BLaER1 treated with 17β-estradiol and CSF1 and Interleukin-3, amounts not matched to agents 10 nM and 100 nM (cell line): Measurements from ENCODE around the gene HOTAIR.

Source experiments
- H3K27ac ChIP-seq, 11 experiments: shearing (Covaris generic); formaldehyde crosslinking; 2 replicates each; pipeline ENCODE4 v1.8.1; 2022
- H3K27me3 ChIP-seq, 11 experiments: shearing (Covaris generic); formaldehyde crosslinking; 2 replicates each; pipeline ENCODE4 v1.8.1; 2022
- H3K36me3 ChIP-seq, 11 experiments: shearing (Covaris generic); formaldehyde crosslinking; 2 replicates each; pipeline ENCODE4 v1.8.1; 2022
- H3K4me1 ChIP-seq, 10 experiments: shearing (Covaris generic); formaldehyde crosslinking; 2 replicates each; pipeline ENCODE4 v1.8.1; 2022
- H3K4me2 ChIP-seq, 11 experiments: shearing (Covaris generic); formaldehyde crosslinking; 2 replicates each; pipeline ENCODE4 v1.8.1; 2022
- H3K4me3 ChIP-seq, 10 experiments: shearing (Covaris generic); formaldehyde crosslinking; 2 replicates each; pipeline ENCODE4 v1.8.1; 2022
- H3K9ac ChIP-seq, 11 experiments: shearing (Covaris generic); formaldehyde crosslinking; 2 replicates each; pipeline ENCODE4 v1.8.1; 2022
- H3K9me3 ChIP-seq, 11 experiments: shearing (Covaris generic); formaldehyde crosslinking; replicated peaks in 1 of 11; 2 replicates each; pipeline ENCODE4 v1.8.1; 2022
- H4K20me1 ChIP-seq, 11 experiments: shearing (Covaris generic); formaldehyde crosslinking; 2 replicates each; pipeline ENCODE4 v1.8.1; 2022
- Cebpa-rat ChIP-seq, 11 experiments: shearing (Covaris generic); IDR thresholded peaks; 2 replicates each; pipeline ENCODE4 v1.8.1; 2022

Gene HOTAIR

GRCh38 chr12:53971129-53971528 is 3.6 kb downstream of the HOTAIR start:
- Histone ChIP-seq H3K9ac (no peak overlapping the region), H3K4me1 (peaks cover 0 to 12% (median 5%) of the 10 kb centered on the region in 10 experiments; a peak in 9 of 20 replicates), H3K4me3 (no peak overlapping the region), H3K27me3 (peaks cover 100% of the 10 kb centered on the region in 11 experiments), H3K36me3 (no peaks in the 10 kb centered on the region), H3K27ac (no peak overlapping the region), H3K9me3 (peaks cover 5 to 44% (median 16%) of the 10 kb centered on the region in 11 experiments), H4K20me1 (peaks cover 0 to 95% (median 80%) of the 10 kb centered on the region in 11 experiments; a peak in 17 of 22 replicates), H3K4me2 (no peak overlapping the region)
- TF ChIP-seq Cebpa-rat (IDR thresholded peaks at IDR 0.05), result no peak

GRCh38 chr12:53970451-53970850 is 4.3 kb downstream of the HOTAIR start:
- Histone ChIP-seq H3K9ac (no peak overlapping the region), H3K4me3 (no peak overlapping the region), H3K36me3 (no peaks in the 10 kb centered on the region), H4K20me1 (peaks cover 0 to 95% (median 80%) of the 10 kb centered on the region in 11 experiments; a peak in 17 of 22 replicates), H3K27me3 (peaks cover 100% of the 10 kb centered on the region in 11 experiments), H3K27ac (no peak overlapping the region), H3K9me3 (peaks cover 0 to 44% (median 11%) of the 10 kb centered on the region in 11 experiments; a peak in 17 of 22 replicates), H3K4me1 (peaks cover 0 to 10% (median 5%) of the 10 kb centered on the region in 10 experiments; a peak in 9 of 20 replicates), H3K4me2 (no peak overlapping the region)
- no peak for TF ChIP-seq Cebpa-rat (IDR thresholded peaks at IDR 0.05)

- peaks cover 100% of the 10 kb centered on the region in 11 experiments for H3K27me3 ChIP-seq
- H3K27ac ChIP-seq, result no peak overlapping the region
- TF ChIP-seq Cebpa-rat (IDR thresholded peaks at IDR 0.05), result no peak
These were observed 5.0 kb downstream of the HOTAIR start for GRCh38 chr12:53969588-53970259.

GRCh38 chr12:53968214-53969127 is 6.3 kb downstream of the HOTAIR start:
- H3K9me3 ChIP-seq, result peaks cover 3 to 54% (median 16%) of the 10 kb centered on the region in 11 experiments; a peak in 20 of 22 replicates
- H4K20me1 ChIP-seq, result peaks cover 0 to 98% (median 86%) of the 10 kb centered on the region in 11 experiments; a peak in 17 of 22 replicates
- peaks cover 100% of the 10 kb centered on the region in 11 experiments for H3K27me3 ChIP-seq
- H3K27ac ChIP-seq, result no peak overlapping the region
- H3K4me1 ChIP-seq, result peaks cover 0 to 8% (median 0%) of the 10 kb centered on the region in 10 experiments; a peak in 1 of 20 replicates
- H3K9ac ChIP-seq, result no peak overlapping the region
- no peak overlapping the region for H3K4me2 ChIP-seq
- no peak for TF ChIP-seq Cebpa-rat (IDR thresholded peaks at IDR 0.05)
- no peaks in the 10 kb centered on the region for H3K36me3 ChIP-seq
- no peak overlapping the region for H3K4me3 ChIP-seq

More at GRCh38 chr12:53969588-53970259, 5.0 kb downstream of the HOTAIR start:
- no peak overlapping the region for H3K4me2 ChIP-seq
- peaks cover 0 to 95% (median 83%) of the 10 kb centered on the region in 11 experiments; a peak in 17 of 22 replicates for H4K20me1 ChIP-seq
- no peak overlapping the region for H3K4me3 ChIP-seq
- peaks cover 0 to 6% (median 4%) of the 10 kb centered on the region in 10 experiments; a peak in 7 of 20 replicates for H3K4me1 ChIP-seq
- peaks cover 0 to 50% (median 15%) of the 10 kb centered on the region in 11 experiments; a peak in 17 of 22 replicates for H3K9me3 ChIP-seq
- no peaks in the 10 kb centered on the region for H3K36me3 ChIP-seq
- no peak overlapping the region for H3K9ac ChIP-seq

GRCh38 chr12:53967421-53967925 is 7.3 kb downstream of the HOTAIR start:
- no peaks in the 10 kb centered on the region for H3K36me3 ChIP-seq
- H4K20me1 ChIP-seq, result peaks cover 0 to 98% (median 82%) of the 10 kb centered on the region in 11 experiments; a peak in 17 of 22 replicates
- peaks cover 0 to 8% (median 0%) of the 10 kb centered on the region in 10 experiments; a peak in 1 of 20 replicates for H3K4me1 ChIP-seq
- H3K4me2 ChIP-seq, result no peak overlapping the region
- H3K27ac ChIP-seq, result no peak overlapping the region
- H3K4me3 ChIP-seq, result no peak overlapping the region
- H3K27me3 ChIP-seq, result peaks cover 100% of the 10 kb centered on the region in 11 experiments
- H3K9ac ChIP-seq, result no peak overlapping the region
- TF ChIP-seq Cebpa-rat (IDR thresholded peaks at IDR 0.05), result no peak
- H3K9me3 ChIP-seq, result peaks cover 5 to 53% (median 15%) of the 10 kb centered on the region in 11 experiments; a peak in 17 of 22 replicates

- Histone ChIP-seq H3K27ac (no peak overlapping the region), H3K4me3 (no peak overlapping the region), H3K9ac (no peak overlapping the region), H3K4me2 (no peak overlapping the region), H3K36me3 (no peaks in the 10 kb centered on the region), H3K27me3 (peaks cover 100% of the 10 kb centered on the region in 11 experiments), H3K4me1 (peaks cover 0 to 8% (median 0%) of the 10 kb centered on the region in 10 experiments; a peak in 1 of 20 replicates), H4K20me1 (peaks cover 0 to 98% (median 77%) of the 10 kb centered on the region in 11 experiments; a peak in 17 of 22 replicates), H3K9me3 (peaks cover 5 to 44% (median 17%) of the 10 kb centered on the region in 11 experiments; a peak in 17 of 22 replicates)
- no peak for TF ChIP-seq Cebpa-rat (IDR thresholded peaks at IDR 0.05)
These were observed 8.2 kb downstream of the HOTAIR start for GRCh38 chr12:53966385-53967133.

- peaks cover 0 to 98% (median 77%) of the 10 kb centered on the region in 11 experiments; a peak in 17 of 22 replicates for H4K20me1 ChIP-seq
- no peak overlapping the region for H3K4me2 ChIP-seq
- H3K4me1 ChIP-seq, result peaks cover 0 to 8% (median 0%) of the 10 kb centered on the region in 10 experiments; a peak in 1 of 20 replicates
- no peak overlapping the region for H3K4me3 ChIP-seq
- H3K9me3 ChIP-seq, result peaks cover 5 to 45% (median 22%) of the 10 kb centered on the region in 11 experiments; a peak in 18 of 22 replicates
- H3K27me3 ChIP-seq, result peaks cover 100% of the 10 kb centered on the region in 11 experiments
- no peak for TF ChIP-seq Cebpa-rat (IDR thresholded peaks at IDR 0.05)
- H3K27ac ChIP-seq, result no peak overlapping the region
- H3K36me3 ChIP-seq, result no peaks in the 10 kb centered on the region
- no peak overlapping the region for H3K9ac ChIP-seq
These were observed 8.7 kb downstream of the HOTAIR start for GRCh38 chr12:53966085-53966384.
